Measurements from ENCODE around the gene BARHL1.

Gene BARHL1

GRCh38 chr9:132541870-132542830 is 40.3 kb upstream of the BARHL1 start:
- DNase-seq (ENCODE audit: low read depth, low spot score) = no peak
- TF ChIP-seq CTCF (IDR thresholded peaks at IDR 0.05; ENCODE audit: low read depth, low read length) = no peak
- in situ Hi-C loops (cut with HindIII; ENCODE audit: low sequenced_read_pairs) = no loop called here
- no peak overlapping the region for H3K4me3 ChIP-seq (ENCODE audit: low read depth, low read length)

DNA sequence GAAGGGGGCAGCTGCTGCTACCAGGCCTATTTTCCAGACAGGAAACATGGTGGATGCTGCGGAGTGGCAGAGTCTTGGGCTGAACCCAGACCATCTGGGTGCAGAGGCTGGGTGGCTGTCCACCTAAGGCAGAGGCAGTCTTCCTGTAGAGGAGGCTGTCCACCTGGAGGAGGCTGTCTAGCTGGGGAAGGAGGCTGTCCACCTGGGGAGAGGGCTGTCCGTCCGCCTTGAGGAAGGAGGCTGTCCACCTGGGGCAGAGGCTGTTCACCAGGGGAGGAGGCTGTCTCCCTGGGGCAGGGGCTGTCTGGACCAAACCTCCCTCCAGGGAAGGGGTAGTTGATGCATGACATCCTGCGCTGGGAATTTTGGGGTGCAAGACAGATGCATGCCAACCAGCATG is 39.2 kb upstream of the BARHL1 start:
- no peak for DNase-seq (ENCODE audit: low read depth, low spot score)
- in situ Hi-C loops (cut with HindIII; ENCODE audit: low sequenced_read_pairs) = no loop called here
- H3K4me3 ChIP-seq (ENCODE audit: low read depth, low read length) = no peak overlapping the region
- TF ChIP-seq CTCF (IDR thresholded peaks at IDR 0.05; ENCODE audit: low read depth, low read length) = no peak

- no peak overlapping the region for H3K4me3 ChIP-seq (ENCODE audit: low read depth, low read length)
- in situ Hi-C loops (cut with HindIII; ENCODE audit: low sequenced_read_pairs) = no loop called here
- DNase-seq (ENCODE audit: low read depth, low spot score) = no peak
- no peak for TF ChIP-seq CTCF (IDR thresholded peaks at IDR 0.05; ENCODE audit: low read depth, low read length)
Measured at GRCh38 chr9:132543960-132544359, 38.4 kb upstream of the BARHL1 start.

GRCh38 chr9:132545578-132545977 is 36.8 kb upstream of the BARHL1 start:
- H3K4me3 ChIP-seq (ENCODE audit: low read depth, low read length) = no peak overlapping the region
- in situ Hi-C loops (cut with HindIII; ENCODE audit: low sequenced_read_pairs) = no loop called here
- TF ChIP-seq CTCF (IDR thresholded peaks at IDR 0.05; ENCODE audit: low read depth, low read length) = no peak
- DNase-seq (ENCODE audit: low read depth, low spot score) = no peak

DNA sequence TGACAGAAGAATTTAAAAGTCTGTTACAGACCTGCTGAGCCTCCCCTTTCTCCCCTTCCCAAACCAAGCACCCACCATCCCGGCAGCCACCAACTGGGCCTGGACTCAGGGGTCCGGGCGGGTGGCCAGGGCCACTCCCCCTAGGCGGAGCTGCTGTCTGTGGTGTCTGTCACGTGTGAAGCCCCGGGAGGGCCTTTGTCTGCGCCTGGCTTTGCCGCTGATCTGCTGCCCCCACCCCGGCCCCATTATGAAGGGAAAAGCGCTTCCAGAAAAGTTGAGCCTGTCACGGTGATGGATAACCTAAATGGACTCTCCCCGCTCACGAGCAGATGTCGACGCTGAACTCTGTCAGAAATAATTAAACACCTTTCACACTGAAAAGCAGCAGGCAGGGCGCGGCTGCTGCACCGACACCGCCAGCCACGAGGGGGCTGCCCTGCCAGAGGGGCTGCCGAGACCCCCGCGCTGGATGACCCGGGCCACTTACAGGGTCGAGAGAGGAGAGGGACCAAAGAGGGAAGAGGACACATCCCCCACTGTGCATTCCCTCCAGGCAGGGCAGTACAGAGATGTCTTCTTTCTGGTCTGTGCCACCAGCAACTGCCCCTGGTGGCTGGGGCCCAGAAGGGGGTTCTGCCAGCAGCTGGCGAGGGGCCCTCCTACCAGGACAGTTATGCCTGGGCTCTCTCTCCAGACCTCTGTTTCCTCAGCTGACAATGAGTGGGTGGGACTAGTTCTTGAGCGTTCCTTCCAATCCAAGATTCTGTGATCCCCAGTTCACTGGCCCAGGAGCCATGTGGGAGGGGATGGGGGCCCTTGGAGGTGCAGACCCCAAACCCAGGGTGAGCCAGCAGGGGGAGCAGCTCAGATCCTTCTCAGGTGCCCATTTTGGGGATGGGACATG is 36.0 kb upstream of the BARHL1 start:
- in situ Hi-C loops (cut with HindIII; ENCODE audit: low sequenced_read_pairs) = no loop called here
- TF ChIP-seq CTCF (IDR thresholded peaks at IDR 0.05; ENCODE audit: low read depth, low read length) = peak; percentile 51
- H3K4me3 ChIP-seq (ENCODE audit: low read depth, low read length) = peak overlapping the region; percentile 10
- peak; percentile 9 for DNase-seq (ENCODE audit: low read depth, low spot score)

- DNase-seq (ENCODE audit: low read depth, low spot score) = no peak
- in situ Hi-C loops (cut with HindIII; ENCODE audit: low sequenced_read_pairs) = no loop called here
- no peak overlapping the region for H3K4me3 ChIP-seq (ENCODE audit: low read depth, low read length)
- no peak for TF ChIP-seq CTCF (IDR thresholded peaks at IDR 0.05; ENCODE audit: low read depth, low read length)
Measured at GRCh38 chr9:132547052-132547431, 35.4 kb upstream of the BARHL1 start.

Measured in astrocyte of the spinal cord (primary cell).